Measurements from ENCODE around the gene BAIAP2L2. TPM values are rescaled to one million over a fixed set of nuclear protein-coding genes. Genes with fewer than 3 reads are reported as not detected.

Gene BAIAP2L2
- total and polyA plus RNA-seq, 4 donors, result 0.17 to 1.0 (median 0.46) TPM

- H3K27me3 ChIP-seq (ENCODE audit: control insufficient read depth in 3 of 3, insufficient read depth in 3 of 3, low read length in 2 of 3), result peaks cover 0 to 6% (median 2%) of the 10 kb centered on the region in 3 donors
- H3K4me1 ChIP-seq (ENCODE audit: control insufficient read depth in 5 of 5, insufficient read depth in 5 of 5, low read length in 5 of 5), result peaks cover 0 to 4% (median 0%) of the 10 kb centered on the region in 5 donors
- 36 to 37% methylated on average over 26 to 34 of the region's 34 CpGs for WGBS, 2 donors
- H3K9me3 ChIP-seq (ENCODE audit: control insufficient read depth in 4 of 4, insufficient read depth in 3 of 4, low read length in 3 of 4), result no peaks in the 10 kb centered on the region
- TF ChIP-seq CTCF (IDR thresholded peaks at IDR 0.05; ENCODE audit: control extremely low read depth, extremely low read depth), result no peak
- H3K36me3 ChIP-seq (ENCODE audit: control insufficient read depth in 4 of 4, insufficient read depth in 4 of 4, low read length in 4 of 4), result no peaks in the 10 kb centered on the region
- no peak overlapping the region for H3K9ac ChIP-seq (ENCODE audit: insufficient read depth in 1 of 2, low read length in 2 of 2)
- H3K27ac ChIP-seq (ENCODE audit: low read depth in 1 of 2, low read length in 1 of 2), result no peak overlapping the region
- no peak overlapping the region for H3K4me3 ChIP-seq
- no peak for DNase-seq
- no peak for ATAC-seq (ENCODE audit: insufficient read depth, low FRiP score)
Measured at GRCh38 chr22:38089474-38089851, 21.0 kb downstream of the BAIAP2L2 start.

- ATAC-seq (ENCODE audit: insufficient read depth, low FRiP score), result no peak
- Histone ChIP-seq H3K9ac (ENCODE audit: insufficient read depth in 1 of 2, low read length in 2 of 2) (no peak overlapping the region), H3K27me3 (ENCODE audit: control insufficient read depth in 3 of 3, insufficient read depth in 3 of 3, low read length in 2 of 3) (peaks cover 0 to 6% (median 2%) of the 10 kb centered on the region in 3 donors), H3K27ac (ENCODE audit: low read depth in 1 of 2, low read length in 1 of 2) (no peak overlapping the region), H3K4me3 (no peak overlapping the region), H3K4me1 (ENCODE audit: control insufficient read depth in 5 of 5, insufficient read depth in 5 of 5, low read length in 5 of 5) (peaks cover 0 to 4% (median 0%) of the 10 kb centered on the region in 5 donors), H3K9me3 (ENCODE audit: control insufficient read depth in 4 of 4, insufficient read depth in 3 of 4, low read length in 3 of 4) (no peaks in the 10 kb centered on the region), H3K36me3 (ENCODE audit: control insufficient read depth in 4 of 4, insufficient read depth in 4 of 4, low read length in 4 of 4) (no peaks in the 10 kb centered on the region)
- peak in 1 of 3 donors; percentile 24 for DNase-seq
- WGBS, 2 donors, result 27 to 36% methylated on average over 58 to 83 of the region's 85 CpGs
- TF ChIP-seq CTCF (IDR thresholded peaks at IDR 0.05; ENCODE audit: control extremely low read depth, extremely low read depth), result no peak
Measured at GRCh38 chr22:38088629-38089473, 21.6 kb downstream of the BAIAP2L2 start.

- TF ChIP-seq CTCF (IDR thresholded peaks at IDR 0.05; ENCODE audit: control extremely low read depth, extremely low read depth), result no peak
- H3K27ac ChIP-seq (ENCODE audit: low read depth in 1 of 2, low read length in 1 of 2), result no peak overlapping the region
- peaks cover 0 to 12% (median 8%) of the 10 kb centered on the region in 3 donors for H3K27me3 ChIP-seq (ENCODE audit: control insufficient read depth in 3 of 3, insufficient read depth in 3 of 3, low read length in 2 of 3)
- no peaks in the 10 kb centered on the region for H3K9me3 ChIP-seq (ENCODE audit: control insufficient read depth in 4 of 4, insufficient read depth in 3 of 4, low read length in 3 of 4)
- 92 to 95% methylated on average over 12 of the region's 12 CpGs for WGBS, 2 donors
- no peak overlapping the region for H3K9ac ChIP-seq (ENCODE audit: insufficient read depth in 1 of 2, low read length in 2 of 2)
- ATAC-seq (ENCODE audit: insufficient read depth, low FRiP score) (no peak), DNase-seq (no peak)
- no peak overlapping the region for H3K4me3 ChIP-seq
- peaks cover 0 to 4% (median 0%) of the 10 kb centered on the region in 5 donors for H3K4me1 ChIP-seq (ENCODE audit: control insufficient read depth in 5 of 5, insufficient read depth in 5 of 5, low read length in 5 of 5)
- H3K36me3 ChIP-seq (ENCODE audit: control insufficient read depth in 4 of 4, insufficient read depth in 4 of 4, low read length in 4 of 4), result no peaks in the 10 kb centered on the region
Measured at GRCh38 chr22:38087855-38088254, 22.6 kb downstream of the BAIAP2L2 start.

All from lung (tissue), 12 donors.